HFFc6 (cell line): ENCODE data around the gene DUSP11. TPM values are rescaled to one million over a fixed set of nuclear protein-coding genes. Genes with fewer than 3 reads are reported as not detected.
A peak's percentile ranks its signal among the peaks of the same experiment; 100 is the strongest.
"Not testable (repeated sequence)": the region's sequence is repeated elsewhere in the genome, so short reads cannot be mapped to it uniquely, and the experiment has no call there.

ENCODE experiments used
- DNase-seq: peaks from one replicate; pipeline ENCODE4 v3.0.0-alpha.2; 2018
- H3K27ac Mint-ChIP-seq: 2 replicates; pipeline ENCODE4 v1.8.0; 2020; ENCODE audit warnings: mild to moderate bottlenecking, mixed read lengths
- H3K27me3 Mint-ChIP-seq: 2 replicates; pipeline ENCODE4 v1.8.0; 2021; ENCODE audit warnings: mild to moderate bottlenecking, moderate library complexity, mixed read lengths; ENCODE audit not compliant: insufficient read depth
- H3K36me3 Mint-ChIP-seq: 2 replicates; pipeline ENCODE4 v1.8.0; 2021; ENCODE audit warnings: low read depth, mixed read lengths
- H3K4me1 Mint-ChIP-seq: 2 replicates; pipeline ENCODE4 v1.8.0; 2020; ENCODE audit warnings: low read depth, mixed read lengths
- H3K4me3 Mint-ChIP-seq: 2 replicates; pipeline ENCODE4 v1.8.0; 2020; ENCODE audit warnings: mild to moderate bottlenecking, moderate library complexity, mixed read lengths
- H3K9me3 Mint-ChIP-seq: 2 replicates; pipeline ENCODE4 v1.8.0; 2020; ENCODE audit warnings: mild to moderate bottlenecking, mixed read lengths
- total RNA-seq, 6 experiments: library from RNA; stranded (reverse); fragmentation: NEBNext Ultra II Directional; extraction: Animal tissue kit (Norgen Biotek cat#: 25700); gene quantifications; 2 replicates in 1 of 6; 3 replicates in 5 of 6; pipeline ENCODE4 v1.2.3, GENCODE V29; 2021
- TF ChIP-seq, protein P1 (sequence below): fragments of 200-600 bp; sonication (generic); IDR thresholded peaks from 2 replicates; pipeline ENCODE4 v1.5.0; 2021; ENCODE audit warnings: antibody characterized with exemption, mild to moderate bottlenecking

DUSP11 gene
- total RNA-seq, 6 experiments from 2014 or later, result 21.6 to 24.2 (median 23.1) TPM

DNA sequence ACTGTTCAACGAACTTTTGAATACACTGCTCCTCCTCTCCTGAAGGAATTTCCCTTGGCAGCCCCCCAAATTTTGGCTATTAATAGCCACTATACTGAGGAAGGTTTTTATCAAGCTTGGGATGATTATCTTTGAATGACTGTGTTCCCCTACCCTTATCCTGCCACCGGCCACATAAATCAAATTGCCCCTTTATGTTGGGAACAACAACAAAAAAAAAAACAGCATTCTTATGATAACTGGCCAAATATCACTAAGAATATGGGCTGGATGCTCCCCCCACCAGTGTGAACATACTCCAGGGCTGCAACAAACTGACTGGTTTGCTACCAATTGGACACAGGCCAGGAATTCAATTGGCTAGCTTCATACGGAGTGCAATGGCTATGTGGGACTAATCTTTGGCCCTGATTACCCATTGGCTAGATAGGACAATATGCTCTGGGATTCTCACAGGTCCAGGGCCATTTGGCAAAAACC lies 20.6 kb downstream of the DUSP11 start:
- TF ChIP-seq, protein P1, sequence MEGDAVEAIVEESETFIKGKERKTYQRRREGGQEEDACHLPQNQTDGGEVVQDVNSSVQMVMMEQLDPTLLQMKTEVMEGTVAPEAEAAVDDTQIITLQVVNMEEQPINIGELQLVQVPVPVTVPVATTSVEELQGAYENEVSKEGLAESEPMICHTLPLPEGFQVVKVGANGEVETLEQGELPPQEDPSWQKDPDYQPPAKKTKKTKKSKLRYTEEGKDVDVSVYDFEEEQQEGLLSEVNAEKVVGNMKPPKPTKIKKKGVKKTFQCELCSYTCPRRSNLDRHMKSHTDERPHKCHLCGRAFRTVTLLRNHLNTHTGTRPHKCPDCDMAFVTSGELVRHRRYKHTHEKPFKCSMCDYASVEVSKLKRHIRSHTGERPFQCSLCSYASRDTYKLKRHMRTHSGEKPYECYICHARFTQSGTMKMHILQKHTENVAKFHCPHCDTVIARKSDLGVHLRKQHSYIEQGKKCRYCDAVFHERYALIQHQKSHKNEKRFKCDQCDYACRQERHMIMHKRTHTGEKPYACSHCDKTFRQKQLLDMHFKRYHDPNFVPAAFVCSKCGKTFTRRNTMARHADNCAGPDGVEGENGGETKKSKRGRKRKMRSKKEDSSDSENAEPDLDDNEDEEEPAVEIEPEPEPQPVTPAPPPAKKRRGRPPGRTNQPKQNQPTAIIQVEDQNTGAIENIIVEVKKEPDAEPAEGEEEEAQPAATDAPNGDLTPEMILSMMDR, result no peak
- peak; percentile 32 for DNase-seq
- peaks cover 27% of the 10 kb centered on the region for H3K4me1 Mint-ChIP-seq
- no peaks in the 10 kb centered on the region for H3K27me3 Mint-ChIP-seq
- H3K4me3 Mint-ChIP-seq, result 0 out of 2 replicates have a peak overlapping the region, but pooled peaks have one; percentile 12
- peak overlapping the region; percentile 53 for H3K27ac Mint-ChIP-seq
- no peaks in the 10 kb centered on the region; the same call in 1 of the 2 replicates for H3K9me3 Mint-ChIP-seq
- peaks cover 23% of the 10 kb centered on the region for H3K36me3 Mint-ChIP-seq

DNA sequence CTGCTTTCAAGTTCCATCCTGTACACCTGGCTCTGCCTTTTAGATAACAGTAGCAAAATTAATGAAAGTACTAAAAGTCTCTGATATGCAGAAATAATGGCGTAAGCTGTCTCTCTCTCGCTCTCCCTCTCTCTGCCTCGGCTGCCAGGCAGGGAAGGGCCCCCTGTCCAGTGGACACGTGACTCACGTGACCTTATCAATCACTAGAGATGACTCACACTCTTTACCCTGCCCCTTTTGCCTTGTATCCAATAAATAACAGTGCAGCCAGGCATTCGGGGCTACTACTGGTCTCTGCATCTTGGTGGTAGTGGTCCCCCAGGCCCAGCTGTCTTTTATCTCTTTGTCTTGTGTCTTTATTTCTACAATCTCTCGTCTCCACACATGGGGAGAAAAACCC lies 25.6 kb downstream of the DUSP11 start:
- peaks cover 16% of the 10 kb centered on the region for H3K36me3 Mint-ChIP-seq
- not testable (repeated sequence) for DNase-seq, H3K27ac Mint-ChIP-seq, H3K9me3 Mint-ChIP-seq, H3K4me1 Mint-ChIP-seq, H3K27me3 Mint-ChIP-seq, H3K4me3 Mint-ChIP-seq

DNA sequence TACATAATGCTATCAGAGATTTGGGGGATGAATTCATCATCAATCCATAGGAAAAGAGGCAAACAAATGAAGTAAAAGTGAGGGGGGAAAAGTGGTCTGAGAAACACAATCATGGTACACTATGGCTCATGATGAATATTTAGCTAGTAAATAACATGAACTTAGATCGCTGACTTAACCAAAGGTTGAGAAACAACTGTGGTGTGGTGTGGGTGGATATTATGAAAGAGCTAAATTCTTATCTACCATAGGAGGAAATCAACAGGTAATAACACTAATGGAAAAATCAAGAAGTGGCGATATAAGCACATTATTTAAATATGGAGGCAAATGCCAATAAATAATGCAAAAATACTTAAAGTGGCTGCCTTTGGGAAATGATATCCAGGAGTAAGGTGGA lies 30.6 kb downstream of the DUSP11 start:
- DNase-seq, result no peak
- Mint-ChIP-seq H3K4me1 (no peaks in the 10 kb centered on the region), H3K9me3 (no peaks in the 10 kb centered on the region; the same call in 1 of the 2 replicates), H3K4me3 (no peak overlapping the region), H3K27me3 (no peaks in the 10 kb centered on the region), H3K27ac (no peak overlapping the region), H3K36me3 (peaks cover 27% of the 10 kb centered on the region)
- TF ChIP-seq, protein P1, result no peak

DNA sequence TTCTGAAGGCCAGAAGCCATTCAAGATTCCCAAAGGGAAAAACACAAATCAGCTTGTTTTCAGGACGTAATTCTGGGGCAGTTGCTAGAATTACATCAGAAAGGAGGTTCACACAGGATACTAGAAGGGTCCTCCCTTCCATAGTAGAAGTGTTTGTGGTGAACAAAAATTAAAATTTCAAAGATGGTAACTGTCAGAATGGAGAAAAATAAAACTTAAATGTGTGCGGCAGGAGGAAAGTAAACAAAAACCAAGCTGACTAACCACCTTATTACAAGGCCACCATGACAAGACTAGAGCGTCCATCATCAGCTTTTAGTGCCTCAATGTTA lies 33.1 kb downstream of the DUSP11 start:
- no peaks in the 10 kb centered on the region for H3K9me3 Mint-ChIP-seq
- no peak overlapping the region for H3K4me3 Mint-ChIP-seq
- DNase-seq, result no peak
- peaks cover 32% of the 10 kb centered on the region for H3K36me3 Mint-ChIP-seq
- no peak overlapping the region for H3K27ac Mint-ChIP-seq
- TF ChIP-seq, protein P1, result no peak
- no peaks in the 10 kb centered on the region for H3K27me3 Mint-ChIP-seq
- no peaks in the 10 kb centered on the region for H3K4me1 Mint-ChIP-seq

DNA sequence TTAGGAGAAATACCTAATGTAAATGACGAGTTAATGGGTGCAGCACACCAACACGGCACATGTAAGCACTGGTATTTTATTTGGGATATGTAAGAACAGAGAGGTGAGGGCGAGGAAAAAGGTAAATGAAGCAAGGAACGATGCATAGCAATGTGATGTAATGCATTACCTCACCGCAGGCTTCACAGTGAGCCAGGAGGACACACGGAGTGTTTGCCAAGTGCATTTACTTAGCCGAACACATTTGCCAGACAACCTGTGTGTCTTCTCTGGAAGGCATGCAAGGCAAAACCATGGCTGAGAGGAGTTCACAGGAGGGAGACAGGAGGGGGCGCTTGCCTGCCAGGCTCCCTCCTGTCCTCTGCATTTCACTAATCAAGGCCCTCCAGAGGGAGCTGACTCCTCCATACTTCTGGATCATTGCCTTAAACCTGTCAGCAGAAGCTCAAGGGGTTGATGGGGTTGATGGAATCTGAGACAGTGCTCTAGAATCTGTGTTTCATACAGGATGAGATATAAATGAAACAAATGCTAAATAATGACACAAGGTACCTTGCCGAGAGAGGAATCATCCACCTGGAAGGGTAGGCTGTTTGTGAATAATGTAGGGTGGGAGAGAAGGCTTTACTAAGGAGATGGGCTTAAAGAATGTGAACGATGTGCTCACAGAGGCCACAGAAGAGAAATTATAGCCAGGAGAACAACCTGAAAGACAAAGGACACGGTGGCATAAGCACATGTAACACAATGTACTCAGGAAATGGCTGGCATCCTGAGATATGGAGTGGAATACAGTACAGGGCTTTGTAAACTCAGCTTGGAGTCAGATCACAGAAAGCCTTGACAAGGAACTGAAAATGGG lies 33.7 kb downstream of the DUSP11 start:
- TF ChIP-seq, protein P1, result no peak
- H3K36me3 Mint-ChIP-seq, result peaks cover 38% of the 10 kb centered on the region
- H3K4me3 Mint-ChIP-seq, result no peak overlapping the region
- H3K27me3 Mint-ChIP-seq, result no peaks in the 10 kb centered on the region
- H3K9me3 Mint-ChIP-seq, result no peaks in the 10 kb centered on the region
- no peak for DNase-seq
- no peaks in the 10 kb centered on the region for H3K4me1 Mint-ChIP-seq
- H3K27ac Mint-ChIP-seq, result no peak overlapping the region

DNA sequence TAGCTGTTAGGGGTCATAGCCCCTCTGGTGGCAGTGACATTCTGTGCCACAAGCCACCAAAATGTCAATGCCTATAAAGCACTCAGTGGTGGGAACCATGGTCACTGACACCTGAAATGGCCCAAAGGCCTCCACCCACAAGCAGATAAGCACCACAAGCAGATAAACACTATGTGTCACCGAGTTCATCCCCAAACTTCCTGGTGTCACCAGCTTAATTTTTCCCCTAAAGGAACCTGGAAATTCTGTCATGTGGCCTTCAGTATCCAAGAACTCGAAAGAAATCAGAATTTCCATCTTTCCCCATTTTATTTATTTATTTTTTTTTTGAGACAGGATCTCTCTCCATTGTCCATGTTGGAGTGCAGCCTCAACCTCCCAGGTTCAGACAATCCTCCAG lies 39.1 kb downstream of the DUSP11 start:
- DNase-seq, result no peak
- no peaks in the 10 kb centered on the region; the same call in 1 of the 2 replicates for H3K9me3 Mint-ChIP-seq
- H3K27me3 Mint-ChIP-seq, result peaks cover 4% of the 10 kb centered on the region; the same call in 1 of the 2 replicates
- H3K27ac Mint-ChIP-seq, result no peak overlapping the region
- peaks cover 35% of the 10 kb centered on the region for H3K36me3 Mint-ChIP-seq
- no peak overlapping the region for H3K4me3 Mint-ChIP-seq
- TF ChIP-seq, protein P1, result no peak
- H3K4me1 Mint-ChIP-seq, result peaks cover 23% of the 10 kb centered on the region
